HG03045 (cell line): ENCODE data around the gene GABBR2.

ENCODE experiments used
- ATAC-seq: cut with Tn5 transposase; IDR thresholded peaks from one replicate; pipeline ENCODE4 v1.9.1; 2021; ENCODE audit warnings: mild to moderate bottlenecking, moderate library complexity; ENCODE audit not compliant: unreplicated experiment

The GABBR2 gene

DNA sequence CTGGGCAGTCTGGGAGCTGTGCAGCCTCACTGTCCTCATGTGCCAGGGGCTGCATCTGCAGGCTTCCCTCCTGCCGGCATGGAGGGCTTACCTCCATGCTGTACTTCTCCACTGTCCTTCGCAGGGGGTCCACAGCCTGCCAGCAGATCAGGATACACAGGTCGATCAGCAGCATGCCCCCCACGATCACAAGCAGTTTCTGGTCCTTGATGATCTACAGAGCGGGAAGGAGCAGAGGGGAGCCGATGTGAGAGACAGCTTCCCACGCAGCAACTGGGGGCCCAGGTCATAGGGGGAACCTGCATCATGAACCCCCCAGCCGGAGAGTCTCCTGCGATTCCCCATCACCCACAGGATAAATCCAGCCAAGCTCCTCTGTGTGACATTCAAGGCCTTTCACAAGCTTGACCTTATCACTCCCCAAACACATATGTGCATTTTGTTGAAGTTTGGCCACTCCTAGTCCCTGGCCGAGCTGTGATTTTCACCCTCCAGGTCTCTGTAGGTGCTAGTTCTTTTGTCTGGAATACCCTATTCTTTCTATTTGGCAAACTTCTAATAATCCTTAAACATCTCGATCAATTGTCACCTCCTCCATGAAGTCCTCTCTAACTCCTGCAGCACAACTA lies 346.0 kb downstream of the GABBR2 start:
- ATAC-seq = no peak

DNA sequence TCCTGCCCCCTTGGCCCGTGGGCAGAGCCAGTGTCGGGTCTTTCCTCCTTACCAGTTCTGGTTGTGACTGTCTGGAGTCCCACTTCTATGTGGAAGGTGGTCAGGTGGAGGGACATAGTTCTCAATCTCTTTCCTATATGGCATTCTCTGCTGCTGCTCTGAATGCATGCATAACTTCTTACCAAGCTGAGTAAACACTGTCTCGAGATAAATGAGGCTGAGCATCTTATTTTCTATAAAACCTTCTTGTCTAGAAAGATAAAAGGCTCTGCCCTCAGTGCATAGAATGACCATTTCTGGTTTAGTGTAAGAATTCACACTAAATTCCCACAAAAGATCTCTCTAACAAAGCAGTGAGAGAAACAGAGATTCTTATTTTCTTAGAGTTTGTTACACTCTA lies 347.1 kb downstream of the GABBR2 start:
- no peak for ATAC-seq

- ATAC-seq = no peak
Observed at GRCh38 chr9:98360176-98360708, 348.5 kb downstream of the GABBR2 start.

DNA sequence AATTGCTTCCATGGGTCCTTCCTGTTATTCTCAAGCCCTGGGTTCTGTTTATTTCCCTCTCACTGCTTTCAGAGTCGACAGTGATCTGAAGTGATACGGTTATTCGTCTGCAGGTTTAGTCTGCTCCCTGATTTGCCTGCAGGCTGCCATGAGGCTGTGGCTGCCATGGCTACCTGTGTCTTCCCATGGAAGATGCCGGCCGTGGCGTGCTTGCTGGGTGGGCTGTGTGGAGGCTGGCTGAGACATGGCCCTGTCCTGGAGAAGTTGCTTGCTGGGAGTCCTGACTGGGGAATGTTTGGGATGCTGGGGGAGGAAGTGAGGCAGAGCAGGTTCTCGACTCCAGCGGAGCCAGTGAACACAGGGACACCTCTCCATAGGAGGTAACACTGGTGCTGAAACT lies 349.2 kb downstream of the GABBR2 start:
- no peak for ATAC-seq

GRCh38 chr9:98357921-98358535 lies 350.7 kb downstream of the GABBR2 start:
- ATAC-seq = no peak

- ATAC-seq = no peak
Observed at GRCh38 chr9:98356953-98357690, 351.6 kb downstream of the GABBR2 start.

GRCh38 chr9:98356326-98356725 lies 352.4 kb downstream of the GABBR2 start:
- no peak for ATAC-seq

GRCh38 chr9:98351370-98351769 lies 357.4 kb downstream of the GABBR2 start:
- ATAC-seq = no peak

GRCh38 chr9:98347642-98348041 lies 361.1 kb downstream of the GABBR2 start:
- ATAC-seq = no peak

DNA sequence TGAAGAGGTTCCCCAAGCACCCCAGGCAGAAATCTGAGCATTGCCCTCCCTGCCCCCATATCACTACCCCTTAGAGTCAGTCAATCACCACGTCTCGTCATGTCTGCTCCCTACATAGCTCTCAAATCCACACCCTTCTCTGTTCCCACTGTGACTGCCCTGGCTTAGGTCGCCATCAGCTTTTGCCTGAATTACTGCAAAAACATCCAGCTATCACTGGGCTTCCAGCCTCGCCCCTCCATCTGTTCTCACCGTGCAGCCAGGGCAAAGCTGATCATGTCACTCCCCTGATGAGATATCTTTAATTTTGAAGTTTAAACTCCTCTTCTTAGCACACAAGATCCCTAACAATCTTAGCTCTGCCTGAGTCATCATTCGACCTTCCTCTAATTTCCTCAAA lies 363.7 kb downstream of the GABBR2 start:
- no peak for ATAC-seq

- no peak for ATAC-seq
Observed at GRCh38 chr9:98344581-98344980, 364.2 kb downstream of the GABBR2 start.

GRCh38 chr9:98342820-98343210 lies 365.9 kb downstream of the GABBR2 start:
- ATAC-seq = no peak

DNA sequence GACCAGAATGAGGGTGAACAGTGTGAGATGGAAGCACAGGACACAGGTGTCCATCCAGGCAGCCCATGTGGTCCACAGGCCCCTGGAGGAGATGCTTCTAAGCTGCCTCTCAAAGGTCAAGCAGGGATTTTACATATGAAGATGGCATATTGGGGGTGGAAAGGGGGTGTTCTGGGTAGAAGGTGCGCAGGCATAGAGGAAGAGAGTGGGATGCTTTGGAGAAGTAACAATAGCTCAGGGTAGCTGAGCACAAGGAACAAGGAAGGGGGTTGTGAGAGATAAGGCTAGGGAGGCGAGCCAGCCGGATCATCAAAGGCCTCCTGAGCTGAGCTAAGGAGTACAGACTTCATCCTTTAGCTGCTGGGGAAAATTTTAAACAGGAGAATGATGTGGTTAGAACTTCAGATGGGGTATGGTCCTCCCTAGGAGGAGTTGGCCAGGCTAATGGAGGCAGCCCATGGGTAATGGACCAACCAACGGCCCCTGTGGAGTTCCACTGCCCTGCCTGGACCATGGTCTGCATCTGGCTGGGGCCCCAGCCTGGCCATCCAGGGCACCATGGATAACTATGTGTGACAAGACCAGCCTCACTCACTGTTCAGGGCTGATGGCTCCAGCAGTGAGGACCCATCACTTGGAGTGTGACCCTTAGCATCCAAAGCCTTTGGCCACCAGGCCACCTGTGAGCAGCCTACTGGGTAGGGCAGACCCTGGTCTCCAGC lies 366.5 kb downstream of the GABBR2 start:
- ATAC-seq = no peak

DNA sequence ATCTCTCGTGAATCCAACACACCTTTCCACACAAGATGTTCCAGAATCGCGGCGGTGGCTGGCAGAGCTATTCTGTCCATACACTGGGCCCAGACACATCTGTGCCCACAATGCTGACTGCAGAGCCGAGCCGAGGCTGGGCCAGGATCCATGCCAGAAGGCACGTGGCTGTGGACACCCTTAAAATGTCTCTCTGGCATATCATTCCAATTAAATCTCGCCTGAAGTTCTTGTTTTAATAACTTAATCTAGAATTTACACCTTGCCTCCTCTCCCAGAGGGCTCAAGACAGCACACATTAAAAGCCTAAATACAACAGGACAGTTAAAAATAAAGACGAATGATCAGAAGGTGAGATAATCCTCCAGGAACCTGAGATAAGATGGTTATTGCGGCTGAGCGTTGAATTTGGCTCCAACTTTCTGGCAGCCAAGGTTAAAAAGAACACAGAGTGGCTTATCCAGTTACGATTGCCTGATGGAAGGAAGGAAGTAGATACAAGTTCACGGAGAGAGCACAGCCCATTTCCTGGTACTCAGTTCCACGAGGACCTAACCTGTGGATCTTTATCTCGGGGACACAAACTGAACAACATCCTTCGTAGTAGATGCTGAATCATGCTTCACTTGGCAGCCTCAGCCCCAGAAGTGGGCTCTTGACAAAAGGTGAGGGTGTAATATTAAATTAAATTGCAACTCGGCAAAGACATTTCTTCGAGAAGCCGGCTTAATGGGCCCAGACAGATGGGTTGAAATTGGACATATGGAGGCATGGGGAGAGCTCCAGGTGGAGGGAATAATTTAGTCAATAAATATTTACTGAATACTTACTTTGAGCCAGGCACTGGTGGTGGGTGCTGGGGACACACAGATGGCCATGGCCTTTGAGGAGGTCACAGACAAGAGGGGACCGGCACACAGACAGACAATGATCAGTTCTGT lies 367.3 kb downstream of the GABBR2 start:
- ATAC-seq = no peak

- ATAC-seq = no peak
Observed at GRCh38 chr9:98339987-98340800, 368.5 kb downstream of the GABBR2 start.

DNA sequence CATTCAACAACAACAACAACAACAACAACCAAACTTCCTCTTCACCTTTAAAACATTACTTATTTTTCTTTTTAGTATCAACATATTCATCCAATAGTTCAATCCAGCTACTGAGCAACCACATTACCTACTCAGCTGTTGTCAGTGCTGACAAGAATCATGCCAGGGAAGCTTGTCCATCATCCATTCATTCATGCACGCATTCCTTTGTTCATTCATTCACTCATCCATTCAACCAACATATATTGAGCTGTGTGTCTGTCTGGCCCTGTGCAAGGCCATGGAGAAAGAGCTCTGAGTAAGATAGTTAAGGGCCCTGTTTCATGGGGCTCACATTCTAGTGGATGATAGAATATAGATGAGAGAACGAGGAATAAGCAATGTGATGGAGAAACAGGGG lies 373.1 kb downstream of the GABBR2 start:
- ATAC-seq = no peak

GRCh38 chr9:98334796-98335195 lies 373.9 kb downstream of the GABBR2 start:
- no peak for ATAC-seq

DNA sequence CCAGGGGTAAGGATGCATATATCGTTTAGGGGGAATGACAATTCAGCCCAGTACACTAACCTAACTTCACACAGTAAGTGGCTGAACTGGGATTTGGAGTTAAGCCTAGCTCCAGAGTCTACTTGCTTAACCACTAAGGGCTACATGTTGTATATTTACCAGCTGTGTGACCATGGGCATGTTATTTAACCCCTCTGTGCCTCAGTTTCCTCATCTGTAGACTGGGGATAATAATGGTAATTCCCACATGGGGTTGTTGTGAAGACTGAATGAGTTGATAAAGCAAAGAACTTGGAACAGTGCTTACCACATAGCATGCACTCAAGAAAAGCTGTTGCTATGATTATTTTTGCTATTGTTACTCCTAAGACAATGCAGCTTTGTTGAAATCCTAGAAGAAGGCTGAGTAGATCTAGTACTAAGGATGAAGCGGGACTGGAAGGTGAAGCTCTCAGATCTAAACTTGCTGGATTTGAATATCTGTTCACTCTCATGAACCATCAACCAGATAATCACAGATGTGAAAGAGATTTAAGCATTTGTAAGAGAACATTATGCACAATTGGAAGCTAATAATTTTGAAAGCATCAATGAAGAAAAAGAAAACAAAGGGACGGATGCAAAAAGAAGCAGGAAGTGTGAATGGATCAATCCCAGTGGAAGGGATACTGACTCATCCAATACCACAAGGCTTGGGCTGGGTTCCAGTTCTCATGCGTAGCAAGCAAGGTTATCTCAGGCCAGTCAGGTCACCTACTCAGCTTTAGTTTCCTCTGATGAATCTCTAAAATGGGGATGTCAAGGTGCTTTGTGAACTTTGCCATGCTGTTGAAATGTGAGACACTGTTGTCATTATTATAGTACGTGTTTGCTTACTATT lies 374.8 kb downstream of the GABBR2 start:
- no peak for ATAC-seq
